GM19240 (cell line): ENCODE data around the gene UCP3.
"Not testable (repeated sequence)": the region's sequence is repeated elsewhere in the genome, so short reads cannot be mapped to it uniquely, and the experiment has no call there.

Source experiments
- DNase-seq: peaks from one replicate; pipeline ENCODE4 v3.0.0; 2011; ENCODE audit warnings: low spot score; ENCODE audit not compliant: insufficient read length

UCP3 gene

DNA sequence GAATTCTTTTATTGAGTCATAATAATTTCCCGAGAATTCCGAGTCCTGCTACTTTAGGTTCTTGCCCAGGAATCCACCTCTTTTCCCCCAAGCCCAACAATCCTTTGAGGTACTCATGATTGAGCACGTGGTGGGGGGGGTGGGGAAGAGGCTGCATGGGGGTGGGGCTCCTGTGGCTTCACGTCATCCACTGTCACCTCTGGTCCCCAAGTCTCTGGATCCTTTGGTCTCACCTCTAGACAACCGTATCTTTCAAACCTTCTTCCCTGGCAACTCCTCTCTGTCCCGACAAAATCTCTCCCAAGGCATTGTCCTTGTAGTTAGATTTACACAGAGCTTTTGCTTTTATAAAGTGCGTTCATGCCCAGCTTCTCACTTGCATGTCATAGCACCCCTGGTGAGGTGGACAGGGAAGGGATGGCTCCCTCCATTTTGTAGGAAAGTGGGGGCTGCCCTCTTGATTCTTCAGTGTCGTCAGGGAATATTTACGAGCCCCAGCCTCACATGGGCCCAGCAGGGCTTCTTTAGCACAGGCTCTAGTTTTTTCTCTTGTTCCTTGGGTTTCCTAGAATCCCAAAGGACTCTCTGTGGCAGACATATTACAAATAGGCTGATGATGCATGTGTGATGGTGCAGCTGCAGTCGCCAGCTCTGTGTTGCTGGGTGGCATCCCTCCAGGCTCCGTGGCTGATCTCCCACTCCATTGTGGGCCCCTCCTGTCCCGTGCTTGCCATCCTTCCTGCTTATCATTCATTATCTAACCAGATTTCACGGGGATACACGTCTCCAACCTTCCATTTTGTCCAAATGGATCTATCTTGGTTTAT, 8.4 kb downstream of the UCP3 start:
- DNase-seq = no peak

- no peak for DNase-seq
Measured at GRCh38 chr11:73999581-74000306, 9.1 kb downstream of the UCP3 start.

DNA sequence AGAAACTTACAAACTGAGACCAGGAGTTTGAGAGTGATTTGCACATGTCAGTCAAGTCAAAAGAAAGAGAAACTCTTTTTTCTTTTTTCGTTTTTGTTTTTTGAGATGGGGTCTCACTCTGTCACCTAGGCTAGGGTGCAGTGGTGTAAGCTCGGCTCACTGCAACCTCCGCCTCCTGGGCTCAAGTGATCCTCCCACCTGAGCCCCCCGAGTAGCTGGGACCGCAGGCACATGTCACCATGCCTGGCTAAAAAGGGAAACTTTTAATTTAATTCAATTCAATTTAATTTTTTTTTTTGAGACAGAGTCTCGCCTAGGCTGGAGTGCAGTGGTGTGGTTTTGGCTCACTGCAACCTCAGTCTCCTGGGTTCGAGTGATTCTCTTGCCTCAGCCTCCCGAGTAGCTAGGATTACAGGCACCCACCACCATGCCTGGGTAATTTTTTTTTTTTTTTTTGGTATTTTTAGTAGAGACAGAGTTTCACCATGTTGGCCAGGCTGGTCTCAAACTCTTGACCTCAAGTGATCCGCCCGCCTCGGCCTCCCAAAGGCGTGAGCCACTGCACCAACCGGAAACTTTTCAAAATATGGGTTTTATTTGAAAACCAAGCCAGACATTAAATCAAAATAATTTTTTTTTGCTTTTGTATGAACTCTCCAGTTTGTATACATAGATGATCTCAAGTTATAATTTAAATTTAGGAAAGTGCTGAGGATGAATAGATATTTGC, 9.9 kb downstream of the UCP3 start:
- DNase-seq = no peak

DNA sequence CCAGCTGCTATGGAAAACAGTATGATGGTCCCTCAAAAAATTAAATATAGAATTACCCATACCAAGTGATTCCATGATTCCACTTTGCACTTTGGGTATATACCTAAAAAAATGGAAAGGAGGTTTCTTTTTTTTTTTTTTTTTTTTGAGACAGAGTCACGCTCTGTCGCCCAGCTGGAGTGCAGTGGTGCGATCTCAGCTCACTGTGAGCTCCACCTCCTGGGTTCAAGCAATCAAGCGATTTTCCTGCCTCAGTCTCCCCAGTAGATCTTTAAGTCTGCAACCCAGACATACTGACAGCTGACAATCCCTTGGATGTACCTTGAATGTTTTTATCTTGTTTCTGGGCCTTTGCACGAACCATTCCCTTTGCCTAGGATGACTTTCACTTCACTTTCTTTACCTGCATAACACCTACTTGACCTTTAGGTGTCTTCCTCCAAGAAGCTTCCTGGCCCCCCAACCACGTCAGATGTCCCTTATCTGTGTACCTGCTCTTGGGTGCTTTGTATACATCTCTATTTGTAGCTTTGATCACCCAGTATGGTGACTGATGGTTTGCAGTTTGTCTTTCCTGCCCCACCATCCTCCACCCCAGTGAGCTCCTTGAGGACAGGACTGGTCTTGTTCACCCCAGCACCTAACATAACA, 11.6 kb downstream of the UCP3 start:
- no peak for DNase-seq

DNA sequence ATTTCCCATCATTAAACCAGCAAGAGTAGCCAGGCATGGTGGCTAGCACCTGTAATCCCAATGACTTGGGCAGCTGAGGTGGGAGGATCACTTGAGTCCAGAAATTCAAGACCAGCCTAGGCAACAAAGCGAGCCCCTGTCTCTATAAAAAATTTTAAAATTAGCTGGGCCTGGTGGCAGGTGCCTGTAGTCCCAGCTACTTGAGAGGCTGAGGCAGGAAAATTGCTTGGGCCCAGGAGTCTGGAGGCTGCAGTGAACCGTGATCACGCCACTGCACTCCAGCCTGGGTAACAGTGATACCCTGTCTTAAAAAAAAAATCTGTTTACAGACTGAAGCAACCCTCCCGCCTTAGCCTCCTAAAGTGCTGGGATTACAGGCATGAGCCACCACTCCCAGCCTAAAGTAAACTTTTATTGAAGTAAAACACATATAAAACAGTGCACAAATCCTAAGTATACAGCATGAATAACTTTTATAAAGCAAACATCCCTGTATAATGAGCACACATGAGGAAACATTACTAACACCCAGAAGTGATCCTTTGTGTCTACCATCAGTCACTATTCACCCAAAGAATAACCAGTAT, 12.6 kb downstream of the UCP3 start:
- DNase-seq = no peak

- DNase-seq = no peak
Measured at GRCh38 chr11:73995731-73996130, 13.2 kb downstream of the UCP3 start.

DNA sequence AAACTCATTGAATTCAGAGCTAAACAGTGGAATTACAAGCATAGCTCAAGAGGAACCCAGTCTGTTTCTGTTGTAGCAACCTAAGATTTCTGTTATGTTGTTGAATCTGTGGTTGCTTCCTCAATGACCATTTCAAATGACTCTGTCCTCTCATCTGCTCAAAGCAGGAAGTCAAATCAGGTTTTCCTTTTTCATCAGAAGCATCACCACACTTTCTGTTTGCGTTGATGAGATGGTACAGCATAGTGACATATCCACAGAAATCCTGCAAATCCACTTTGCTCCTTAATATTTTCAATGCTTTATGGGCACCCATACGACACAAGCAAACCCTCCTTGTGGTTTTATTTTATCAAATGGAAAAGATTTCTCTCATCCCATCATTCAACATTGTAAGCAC, 13.6 kb downstream of the UCP3 start:
- DNase-seq = no peak

- no peak for DNase-seq
Measured at GRCh38 chr11:73991471-73992006, 17.3 kb downstream of the UCP3 start.

DNA sequence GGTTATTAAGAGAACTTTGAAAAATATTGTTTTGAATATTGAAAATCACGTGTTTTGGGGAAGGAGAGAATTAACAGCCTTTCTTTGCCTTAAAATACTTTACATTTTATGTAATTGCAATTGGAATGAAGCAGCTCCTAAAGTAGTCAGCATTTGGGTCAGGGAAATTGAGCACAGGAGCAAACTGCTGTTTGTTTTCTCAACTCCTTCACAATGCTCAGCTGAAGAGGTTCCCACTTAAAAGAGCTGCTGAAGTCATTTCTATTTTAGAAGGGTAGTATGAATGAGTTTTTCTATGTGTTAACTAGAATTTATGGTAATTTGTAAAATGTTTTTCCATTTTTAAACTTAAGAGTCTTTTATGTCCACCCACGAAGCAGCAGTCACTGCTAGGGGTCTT, 18.2 kb downstream of the UCP3 start:
- DNase-seq = no peak

DNA sequence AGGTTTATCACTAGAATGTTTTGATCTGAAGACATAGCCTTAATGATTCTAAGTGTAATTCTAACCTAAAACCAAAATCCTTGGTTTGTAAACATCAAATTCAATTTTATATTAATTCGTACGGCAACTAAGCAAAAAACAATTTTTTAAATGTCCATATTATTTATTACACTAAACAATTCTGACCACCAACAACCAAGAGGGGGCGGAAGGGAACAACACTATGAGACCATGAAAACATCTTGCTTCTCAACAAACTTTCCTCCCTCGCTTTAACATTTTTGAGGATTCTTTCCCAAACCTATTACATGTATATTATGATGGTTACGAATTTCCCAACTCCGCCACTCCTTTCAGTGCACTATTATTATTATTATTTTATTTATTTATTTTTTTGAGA, 19.7 kb downstream of the UCP3 start:
- no peak for DNase-seq

GRCh38 chr11:73988227-73988626, 20.7 kb downstream of the UCP3 start:
- no peak for DNase-seq

DNA sequence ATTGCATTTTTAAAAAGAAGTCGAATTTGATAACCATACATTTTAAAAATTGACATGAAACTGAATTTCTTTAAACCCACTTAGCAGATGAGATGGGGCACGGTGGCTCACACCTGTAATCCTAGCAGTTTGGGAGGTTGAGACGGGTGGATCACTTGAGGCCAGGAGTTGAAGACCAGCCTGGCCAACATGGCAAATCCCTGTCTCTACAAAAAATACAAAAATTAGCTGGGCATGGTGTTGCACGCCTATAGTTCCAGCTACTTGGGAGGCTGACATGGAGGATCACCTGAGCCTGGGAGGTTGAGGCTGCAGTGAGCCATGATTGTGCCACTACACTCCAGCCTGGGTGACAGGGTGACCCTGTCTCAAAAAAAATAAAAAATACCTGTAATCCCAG, 23.2 kb downstream of the UCP3 start:
- not testable (repeated sequence) for DNase-seq

DNA sequence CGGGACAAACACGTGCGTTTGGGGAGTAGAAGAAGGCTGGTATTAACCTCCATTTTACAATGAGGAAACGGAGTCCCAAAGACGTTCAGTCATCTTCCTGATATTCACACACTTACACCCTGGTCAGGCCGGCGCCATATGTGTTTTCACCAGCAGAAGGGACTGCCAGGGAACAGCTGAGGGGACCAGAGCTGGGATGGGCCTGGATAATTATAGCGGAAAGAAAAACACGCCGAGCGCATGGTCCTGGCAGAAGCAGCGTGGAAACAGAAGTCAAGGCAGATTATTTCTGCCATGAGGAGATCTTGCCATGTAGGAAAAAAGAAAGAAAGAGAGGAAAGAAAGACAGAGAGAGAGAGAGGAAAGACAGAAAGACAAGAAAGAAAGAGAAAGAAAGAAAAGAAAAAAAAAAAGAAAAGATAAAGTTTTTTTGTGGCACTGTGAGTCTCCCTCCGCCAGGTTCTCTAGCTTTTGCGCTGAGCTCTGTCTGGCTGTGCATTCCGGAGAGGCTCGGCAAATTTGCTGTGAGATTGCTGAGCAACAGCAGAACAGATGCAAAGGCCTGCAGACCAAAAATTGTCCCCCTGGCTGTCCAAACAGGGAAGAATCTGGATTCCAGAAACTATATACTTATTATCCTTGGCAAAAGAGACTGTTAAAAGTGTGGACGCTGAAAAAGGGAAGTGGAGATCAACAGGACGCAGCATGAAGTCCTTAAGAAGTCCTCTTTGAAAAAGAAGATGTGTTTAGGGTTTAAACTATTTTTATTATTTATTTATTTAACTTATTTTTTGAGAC, 24.9 kb downstream of the UCP3 start:
- no peak for DNase-seq

GRCh38 chr11:73982990-73983740, 25.7 kb downstream of the UCP3 start:
- DNase-seq = peak; percentile 76

DNA sequence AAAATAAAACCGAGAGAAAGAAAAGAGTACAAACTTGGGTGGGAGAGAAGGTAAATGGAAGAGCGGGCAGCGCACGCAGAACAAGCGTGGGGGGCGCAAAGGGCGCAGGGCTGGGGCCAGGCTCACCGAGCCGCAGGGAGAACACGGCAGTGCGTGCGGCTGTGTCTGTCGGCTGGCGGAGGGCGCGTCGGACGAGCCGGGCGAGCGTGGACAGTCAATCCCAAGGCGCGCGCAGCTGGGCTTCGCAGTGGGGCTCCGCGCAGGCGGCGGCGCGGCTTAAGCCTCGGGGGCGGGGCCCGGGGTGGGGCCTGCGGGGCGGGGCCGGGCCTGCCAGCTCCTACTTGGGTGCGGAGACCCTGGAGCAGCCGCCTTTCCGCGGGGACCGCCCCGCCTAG, 26.3 kb downstream of the UCP3 start, which contains the start of gene UCP2:
UCP2 (minus strand) TSS at position 249 of the 395 bp plus-strand sequence. CDS start 4,465 bp downstream, outside the sequence.
- no peak for DNase-seq

- no peak for DNase-seq
Measured at GRCh38 chr11:73981051-73981805, 27.7 kb downstream of the UCP3 start.

GRCh38 chr11:73980001-73980961, 28.6 kb downstream of the UCP3 start:
- DNase-seq = peak; percentile 92
